CD1c-positive myeloid dendritic cell (primary cell): ENCODE data around the gene RAB3IP.
A peak's percentile ranks its signal among the peaks of the same experiment; 100 is the strongest.
"Not testable (repeated sequence)": the region's sequence is repeated elsewhere in the genome, so short reads cannot be mapped to it uniquely, and the experiment has no call there.

Source experiments
- DNase-seq: peaks from one replicate; pipeline ENCODE4 v3.0.0-alpha.2; 2016; ENCODE audit errors: extremely low spot score

RAB3IP gene

DNA sequence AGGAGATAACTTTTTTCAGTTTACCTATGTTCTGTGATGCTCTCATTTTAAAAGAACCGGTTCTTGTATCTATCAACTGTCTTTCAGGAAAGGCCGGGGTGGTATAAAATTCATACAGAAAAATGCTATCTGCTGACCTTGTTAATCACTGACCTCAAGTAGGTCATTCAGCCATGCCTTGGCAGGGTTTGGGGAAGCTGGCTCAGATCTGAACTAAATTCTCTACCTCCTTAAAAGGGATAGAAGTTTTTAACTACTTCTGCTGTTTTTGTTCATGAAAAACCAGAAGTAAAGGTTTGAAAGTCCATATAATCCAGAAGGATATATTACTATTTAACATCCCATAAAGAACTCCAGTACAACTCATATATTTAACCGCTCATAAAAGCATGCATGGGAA lies 96.4 kb downstream of the RAB3IP start:
- DNase-seq, result peak; percentile 60

DNA sequence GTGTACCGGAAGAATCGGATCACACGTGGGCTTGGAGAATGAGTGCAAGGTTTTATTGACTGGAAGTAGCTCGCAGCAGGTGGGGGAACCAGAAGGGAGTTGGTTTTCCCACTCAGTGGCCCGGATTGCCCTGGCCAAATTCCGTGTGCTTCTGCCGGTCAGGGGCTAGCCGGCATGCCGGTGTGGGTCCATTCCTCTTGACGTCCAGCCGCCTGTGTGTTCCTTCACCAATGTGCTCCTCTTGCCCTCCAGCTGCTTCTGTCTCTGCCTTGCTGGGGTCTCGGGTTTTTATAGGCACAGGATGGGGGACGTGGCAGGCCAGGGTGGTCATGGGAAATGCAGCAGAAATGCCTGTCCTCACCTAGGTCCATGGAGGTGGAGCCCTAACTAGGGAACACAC lies 97.4 kb downstream of the RAB3IP start:
- no peak for DNase-seq

DNA sequence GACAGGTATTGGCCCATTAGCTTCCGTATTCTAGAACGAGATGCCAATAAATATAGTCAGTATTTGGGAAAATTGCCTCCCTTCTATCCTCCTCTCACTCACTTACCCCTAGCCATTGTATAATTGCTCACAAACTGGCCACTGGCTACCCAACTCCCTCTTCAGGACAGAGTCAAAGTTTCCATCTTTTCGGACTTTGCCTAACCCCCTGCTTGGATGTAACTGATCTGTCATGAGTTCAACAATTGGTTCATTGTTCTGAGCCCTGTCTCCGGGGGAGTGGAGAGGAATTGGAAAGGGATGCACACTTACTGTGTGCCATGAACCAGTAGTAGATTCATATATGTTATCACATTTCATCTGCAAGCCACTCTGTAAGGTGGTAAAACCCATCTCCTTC lies 98.5 kb downstream of the RAB3IP start:
- DNase-seq, result no peak

DNA sequence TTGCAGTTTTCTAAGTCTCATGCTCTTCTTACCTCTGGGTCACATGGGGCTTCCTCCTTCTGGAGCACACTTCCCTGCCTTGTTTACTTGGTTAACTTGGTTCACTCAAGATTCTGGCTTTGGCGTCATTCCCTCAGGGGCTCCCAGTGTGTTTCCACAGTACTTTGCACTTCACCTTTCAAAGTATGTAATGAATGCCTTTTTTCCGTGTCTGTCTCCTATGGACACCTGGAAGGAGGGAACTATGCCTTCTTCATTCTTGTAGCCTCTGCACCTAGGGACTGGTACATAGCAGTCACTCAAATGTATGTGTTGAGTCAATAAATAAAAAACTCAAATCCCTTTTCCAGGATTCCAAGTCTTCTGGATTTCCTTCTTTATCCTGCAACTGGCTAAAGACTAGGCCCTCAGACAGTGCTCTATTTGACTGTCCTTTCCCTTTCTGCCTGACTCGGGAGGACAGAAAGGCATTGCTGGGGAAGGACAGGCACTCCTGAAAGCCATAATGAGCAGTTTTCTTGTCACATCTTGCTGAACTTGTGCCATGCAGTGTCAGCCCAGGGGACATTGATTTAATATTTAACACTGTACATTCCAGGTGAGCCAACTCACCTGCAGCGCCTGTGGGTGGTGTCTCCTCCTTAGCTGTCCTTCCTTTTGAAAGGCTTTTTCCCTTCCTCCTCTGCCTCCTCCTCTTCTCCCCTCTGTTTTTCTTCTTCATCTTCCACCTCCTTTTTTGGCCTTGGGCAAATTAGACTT lies 99.2 kb downstream of the RAB3IP start:
- no peak for DNase-seq

DNA sequence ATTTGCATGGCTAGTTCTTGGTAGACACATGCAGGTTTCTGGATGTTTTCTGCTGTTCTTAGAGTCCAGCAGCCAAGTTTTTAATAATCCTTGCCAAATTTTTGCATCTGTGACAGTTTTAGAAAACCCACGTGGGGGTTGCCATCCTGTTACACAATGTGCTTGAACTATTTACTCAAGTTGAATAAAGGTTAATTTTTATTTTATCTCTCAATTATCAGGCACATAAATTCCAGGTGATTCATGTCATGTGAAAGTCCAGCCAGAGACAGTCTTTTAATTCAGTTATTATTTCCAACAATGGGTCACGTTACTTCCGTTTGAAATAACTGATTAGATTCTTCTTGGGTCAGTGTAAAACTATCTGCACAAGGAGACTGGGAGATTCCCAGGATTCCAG lies 102.1 kb downstream of the RAB3IP start:
- DNase-seq, result no peak

DNA sequence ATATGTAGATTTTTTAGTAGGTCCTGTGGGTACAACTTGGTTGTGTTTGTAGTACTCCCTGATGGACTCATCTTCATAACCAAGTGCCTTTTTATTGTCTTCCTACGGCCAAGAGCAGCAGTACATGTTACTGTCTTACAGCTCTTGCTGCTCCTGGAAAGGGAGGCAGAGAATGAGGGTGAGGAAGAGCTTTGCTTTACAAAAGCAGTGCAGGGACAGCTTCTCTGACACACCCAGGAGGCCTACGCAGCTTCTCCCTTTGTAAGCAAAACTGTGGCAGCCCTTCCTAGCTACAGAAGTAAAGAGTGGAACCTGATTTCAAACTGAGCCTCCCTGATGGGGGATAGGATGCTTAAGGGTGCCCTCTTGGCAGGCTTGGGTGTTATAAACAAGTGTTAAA lies 104.9 kb downstream of the RAB3IP start:
- DNase-seq, result no peak

DNA sequence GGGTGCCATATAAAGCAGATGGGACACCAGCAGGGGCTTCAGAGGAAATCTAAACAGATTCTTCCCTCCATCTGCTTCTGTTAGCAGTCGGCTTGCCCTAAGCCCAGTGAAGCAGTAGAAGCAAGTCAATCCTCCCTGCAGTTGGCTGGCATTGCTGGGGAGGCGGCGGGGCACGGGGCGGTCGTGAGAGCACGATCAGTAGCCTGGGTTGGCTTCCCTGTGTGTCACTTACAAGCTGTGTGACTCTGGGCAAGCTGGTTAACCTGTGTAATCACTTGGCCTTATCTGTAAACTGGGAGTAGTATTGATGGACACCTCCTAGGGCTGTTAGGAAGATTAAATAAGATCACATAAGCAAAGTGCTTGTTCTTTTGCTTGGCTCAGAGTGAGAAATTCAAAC lies 105.8 kb downstream of the RAB3IP start:
- DNase-seq, result no peak

DNA sequence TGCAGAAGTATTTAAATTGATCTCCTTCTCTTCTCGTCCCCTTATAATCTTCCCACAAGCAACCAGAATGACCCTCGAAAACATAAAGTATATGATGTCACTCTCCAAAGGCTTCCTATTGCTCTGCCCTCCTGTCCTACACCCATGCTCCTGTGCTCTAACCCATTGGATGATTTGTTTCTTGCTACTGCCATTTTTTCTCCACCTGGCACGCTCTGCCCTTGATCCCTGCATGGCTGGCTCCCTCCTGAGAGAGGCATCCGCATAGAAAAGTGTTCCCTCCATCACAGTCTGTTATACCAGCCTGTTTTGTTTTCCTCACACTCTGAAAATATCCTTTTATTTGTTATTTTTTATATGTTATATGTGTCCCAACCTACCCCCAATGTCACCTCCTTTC lies 106.2 kb downstream of the RAB3IP start:
- DNase-seq, result no peak

DNA sequence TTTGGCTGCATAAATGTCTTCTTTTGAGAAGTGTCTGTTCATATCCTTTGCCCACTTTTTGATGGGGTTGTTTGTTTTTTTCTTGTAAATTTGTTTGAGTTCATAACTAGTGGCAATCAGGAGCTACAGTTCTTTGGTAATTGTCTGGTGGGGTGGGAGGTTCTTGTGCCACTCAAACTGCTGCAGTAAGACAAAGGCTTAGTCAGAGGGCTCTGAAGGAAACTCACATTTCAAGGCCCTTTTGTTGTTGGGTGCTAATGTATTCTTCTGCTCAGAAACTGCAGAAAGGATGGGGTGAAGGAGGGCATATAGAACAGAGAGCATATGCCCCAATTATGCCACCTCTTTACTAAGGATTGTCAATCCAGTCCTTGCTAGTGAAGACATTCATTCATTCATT lies 108.3 kb downstream of the RAB3IP start:
- no peak for DNase-seq

DNA sequence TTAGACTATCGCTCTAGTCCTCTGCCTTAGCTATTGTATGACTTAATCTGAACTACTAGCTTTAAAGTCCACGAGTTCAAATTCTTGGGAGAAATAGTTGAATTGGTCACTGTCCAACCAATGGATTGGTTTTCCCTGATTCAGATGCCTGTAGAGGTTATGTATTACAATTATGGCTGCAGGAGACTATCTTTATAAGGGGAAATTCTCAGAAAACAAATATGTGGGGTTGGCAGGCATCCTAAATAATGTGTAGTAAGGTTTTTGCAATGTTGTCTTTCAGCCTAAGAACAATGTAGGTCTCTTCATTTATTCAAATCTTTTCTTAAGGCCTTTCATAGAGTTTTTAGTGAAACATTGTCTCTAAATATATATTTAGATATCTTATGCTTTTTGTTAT lies 113.3 kb downstream of the RAB3IP start:
- no peak for DNase-seq

DNA sequence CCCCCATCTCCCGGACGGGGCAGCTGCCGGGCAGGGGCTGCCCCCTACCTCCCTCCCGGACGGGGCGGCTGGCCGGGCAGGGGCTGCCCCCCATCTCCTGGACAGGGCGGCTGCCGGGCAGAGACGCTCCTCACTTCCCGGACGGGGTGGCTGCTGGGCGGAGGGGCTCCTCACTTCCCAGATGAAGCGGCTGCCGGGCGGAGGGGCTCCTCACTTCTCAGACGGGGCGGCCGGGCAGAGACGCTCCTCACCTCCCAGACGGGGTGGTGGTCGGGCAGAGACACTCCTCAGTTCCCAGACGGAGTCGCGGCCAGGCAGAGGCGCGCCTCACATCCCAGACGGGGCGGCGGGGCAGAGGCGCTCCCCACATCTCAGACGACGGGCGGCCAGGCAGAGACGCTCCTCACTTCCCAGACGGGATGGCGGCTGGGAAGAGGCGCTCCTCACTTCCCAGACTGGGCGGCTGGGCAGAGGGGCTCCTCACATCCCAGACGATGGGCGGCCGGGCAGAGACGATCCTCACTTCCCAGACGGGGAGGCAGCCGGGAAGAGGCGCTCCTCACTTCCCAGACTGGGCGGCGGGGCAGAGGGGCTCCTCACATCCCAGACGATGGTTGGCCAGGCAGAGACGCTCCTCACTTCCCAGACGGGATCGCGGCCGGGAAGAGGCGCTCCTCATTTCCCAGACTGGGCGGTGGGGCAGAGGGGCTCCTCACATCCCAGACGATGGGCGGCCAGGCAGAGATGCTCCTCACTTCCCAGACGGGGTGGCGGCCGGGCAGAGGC lies 114.7 kb downstream of the RAB3IP start:
- not testable (repeated sequence) for DNase-seq

DNA sequence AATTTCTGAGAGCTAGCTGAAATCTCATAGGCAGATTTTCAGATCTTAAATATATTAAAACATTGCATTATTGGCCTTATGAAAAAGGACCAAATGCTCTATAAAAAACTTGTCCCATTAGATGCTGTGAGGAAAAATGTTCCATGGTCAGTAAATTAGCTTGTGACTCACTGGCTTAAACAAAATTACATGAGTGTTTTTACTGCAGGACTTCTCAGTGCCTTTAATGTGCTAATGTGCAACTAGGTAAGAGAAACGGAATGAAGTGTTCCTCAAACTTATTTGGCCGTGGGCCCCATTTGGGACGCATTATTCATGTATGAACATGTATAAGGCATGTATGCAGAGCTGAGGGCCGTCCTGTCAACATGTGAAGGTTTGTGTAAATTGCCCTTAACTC lies 128.0 kb downstream of the RAB3IP start:
- no peak for DNase-seq

DNA sequence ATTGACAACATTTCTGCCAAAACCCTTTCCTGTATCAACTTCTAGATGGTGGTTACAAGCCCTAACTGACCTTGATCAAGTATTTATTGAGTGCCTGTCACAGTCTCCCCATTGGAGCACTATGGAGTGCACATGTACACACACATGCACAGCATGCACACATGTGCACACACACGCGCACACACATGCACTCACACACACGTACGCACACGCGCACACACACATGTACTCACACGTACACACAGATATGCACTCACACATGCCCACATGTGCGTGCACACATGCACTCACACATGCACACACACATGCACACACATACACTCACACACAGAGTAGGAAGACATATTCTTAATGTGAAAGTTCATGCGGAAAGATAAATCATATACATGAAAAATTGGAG lies 130.0 kb downstream of the RAB3IP start:
- DNase-seq, result no peak

DNA sequence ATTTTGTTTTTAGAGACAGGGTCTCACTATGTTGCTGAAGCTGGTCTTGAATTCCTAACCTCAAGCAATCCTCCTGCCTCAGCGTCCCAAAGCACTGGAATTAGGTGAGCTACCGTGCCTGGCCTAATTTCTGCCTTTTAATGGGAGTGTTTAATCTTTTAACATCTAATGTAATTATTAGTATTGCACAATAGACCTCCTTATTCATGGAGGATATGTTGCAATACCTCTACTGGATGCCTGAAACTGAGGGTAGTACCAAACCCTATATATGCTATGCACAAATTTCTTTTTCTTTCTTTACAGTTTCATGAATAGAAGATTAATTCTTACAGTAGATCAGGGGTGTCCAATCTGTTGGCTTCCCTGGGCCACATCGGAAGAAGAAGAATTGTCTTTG lies 134.1 kb downstream of the RAB3IP start:
- no peak for DNase-seq
